ENCODE measurements around the gene CATSPER4.

The CATSPER4 gene

GRCh38 chr1:26164861-26165842 is 25.2 kb upstream of the CATSPER4 start:
- H3K4me1 ChIP-seq (ENCODE audit: control insufficient read depth in 2 of 2, insufficient read depth in 1 of 2, low read depth in 1 of 2, low read length in 2 of 2): peaks cover 27 to 41% of the 10 kb centered on the region in 2 donors
- no peak for DNase-seq (ENCODE audit: low spot score)
- H3K9me3 ChIP-seq (replicated peaks in 1 of 2; ENCODE audit: control insufficient read depth in 2 of 2, insufficient read depth in 1 of 2, low read depth in 1 of 2, low read length in 2 of 2): no peaks in the 10 kb centered on the region
- H2AFZ ChIP-seq (ENCODE audit: low read length): peak overlapping the region; percentile 95
- H3K27ac ChIP-seq (replicated peaks; ENCODE audit: low read length): peak overlapping the region; percentile 86
- peak overlapping the region; percentile 96 for H2BK5ac ChIP-seq (ENCODE audit: low read length)
- H3K23ac ChIP-seq (ENCODE audit: low read depth, low read length, poor library complexity): peak overlapping the region; percentile 62
- H3K18ac ChIP-seq (ENCODE audit: low read length): peak overlapping the region; percentile 89
- peak overlapping the region; percentile 97 for H2BK15ac ChIP-seq (ENCODE audit: low read length)
- H3K4ac ChIP-seq (ENCODE audit: low read length): no peak overlapping the region
- no CpG with 5 or more reads among the region's 19 CpGs for WGBS, 2 donors (ENCODE audit: extremely low coverage in 2 of 2, insufficient read length in 2 of 2, insufficient replicate concordance in 1 of 2)
- peaks cover 3 to 26% (median 3%) of the 10 kb centered on the region in 3 experiments for H3K27me3 ChIP-seq (ENCODE audit: control insufficient read depth in 3 of 3, insufficient read depth in 3 of 3, low read depth in 1 of 3, low read length in 3 of 3)
- peak overlapping the region; percentile 16 for H2BK12ac ChIP-seq (ENCODE audit: low read length)
- H3K4me2 ChIP-seq (ENCODE audit: insufficient read depth, low read length, poor library complexity, severe bottlenecking): peak overlapping the region; percentile 65
- H3K79me1 ChIP-seq (ENCODE audit: low read depth, low read length): peaks cover 3% of the 10 kb centered on the region
- peak overlapping the region in 1 of 2 donors; percentile 71 for H3K4me3 ChIP-seq (ENCODE audit: low read length in 2 of 2)
- no peak overlapping the region for H4K8ac ChIP-seq (ENCODE audit: low read depth, low read length)
- peak overlapping the region; percentile 70 for H2BK120ac ChIP-seq (ENCODE audit: low read depth, low read length)
- peak overlapping the region; percentile 96 for H2AK5ac ChIP-seq (ENCODE audit: low read depth, low read length)
- no peaks in the 10 kb centered on the region for H3K36me3 ChIP-seq (replicated peaks in 1 of 2; ENCODE audit: control insufficient read depth in 2 of 2, insufficient read depth in 2 of 2, low read length in 2 of 2)
- H3K9ac ChIP-seq (ENCODE audit: low read depth, low read length, poor library complexity): no peak overlapping the region
- peak overlapping the region; percentile 69 for H4K91ac ChIP-seq (ENCODE audit: low read depth, low read length, poor library complexity)
- H3K14ac ChIP-seq (ENCODE audit: low read length): peak overlapping the region; percentile 50

- Histone ChIP-seq H2BK5ac (ENCODE audit: low read length) (no peak overlapping the region), H3K4me3 (ENCODE audit: low read length in 2 of 2) (no peak overlapping the region), H2BK12ac (ENCODE audit: low read length) (no peak overlapping the region), H3K4ac (ENCODE audit: low read length) (no peak overlapping the region), H3K14ac (ENCODE audit: low read length) (no peak overlapping the region), H3K79me1 (ENCODE audit: low read depth, low read length) (peaks cover 8% of the 10 kb centered on the region), H3K18ac (ENCODE audit: low read length) (no peak overlapping the region), H3K9me3 (replicated peaks in 1 of 2; ENCODE audit: control insufficient read depth in 2 of 2, insufficient read depth in 1 of 2, low read depth in 1 of 2, low read length in 2 of 2) (no peaks in the 10 kb centered on the region), H3K4me2 (ENCODE audit: insufficient read depth, low read length, poor library complexity, severe bottlenecking) (no peak overlapping the region), H2BK120ac (ENCODE audit: low read depth, low read length) (no peak overlapping the region), H3K27me3 (ENCODE audit: control insufficient read depth in 3 of 3, insufficient read depth in 3 of 3, low read depth in 1 of 3, low read length in 3 of 3) (peaks cover 3 to 19% (median 3%) of the 10 kb centered on the region in 3 experiments), H2AK5ac (ENCODE audit: low read depth, low read length) (peak overlapping the region; percentile 66), H4K8ac (ENCODE audit: low read depth, low read length) (no peak overlapping the region), H3K27ac (replicated peaks; ENCODE audit: low read length) (no peak overlapping the region), H3K36me3 (replicated peaks in 1 of 2; ENCODE audit: control insufficient read depth in 2 of 2, insufficient read depth in 2 of 2, low read length in 2 of 2) (peaks cover 7 to 8% of the 10 kb centered on the region in 2 donors), H2BK15ac (ENCODE audit: low read length) (peak overlapping the region; percentile 90), H2AFZ (ENCODE audit: low read length) (no peak overlapping the region), H3K23ac (ENCODE audit: low read depth, low read length, poor library complexity) (no peak overlapping the region), H3K9ac (ENCODE audit: low read depth, low read length, poor library complexity) (no peak overlapping the region), H3K4me1 (ENCODE audit: control insufficient read depth in 2 of 2, insufficient read depth in 1 of 2, low read depth in 1 of 2, low read length in 2 of 2) (peaks cover 28 to 49% of the 10 kb centered on the region in 2 donors), H4K91ac (ENCODE audit: low read depth, low read length, poor library complexity) (no peak overlapping the region)
- DNase-seq (ENCODE audit: low spot score): no peak
- no CpG with 5 or more reads among the region's 4 CpGs for WGBS, 2 donors (ENCODE audit: extremely low coverage in 2 of 2, insufficient read length in 2 of 2, insufficient replicate concordance in 1 of 2)
Observed at GRCh38 chr1:26166719-26167281, 23.6 kb upstream of the CATSPER4 start.

GRCh38 chr1:26168410-26169197 is 21.8 kb upstream of the CATSPER4 start, which contains the start of gene C1orf232:
TSS of gene C1orf232 (minus strand) at chr1:26168963. CDS start at chr1:26168499, 464 bp downstream.
- DNase-seq (ENCODE audit: low spot score): no peak
- Histone ChIP-seq H3K4ac (ENCODE audit: low read length) (peak within 1 kb of the TSS; percentile 53), H3K14ac (ENCODE audit: low read length) (peak within 1 kb of the TSS; percentile 98), H2BK15ac (ENCODE audit: low read length) (peak within 1 kb of the TSS; percentile 96), H3K27ac (replicated peaks; ENCODE audit: low read length) (peak within 1 kb of the TSS; percentile 53), H3K9ac (ENCODE audit: low read depth, low read length, poor library complexity) (peak within 1 kb of the TSS; percentile 82), H2BK120ac (ENCODE audit: low read depth, low read length) (peak within 1 kb of the TSS; percentile 21), H2AFZ (ENCODE audit: low read length) (peak within 1 kb of the TSS; percentile 97), H2BK5ac (ENCODE audit: low read length) (peak within 1 kb of the TSS; percentile 99), H3K4me2 (ENCODE audit: insufficient read depth, low read length, poor library complexity, severe bottlenecking) (peak within 1 kb of the TSS; percentile 98), H3K9me3 (replicated peaks in 1 of 2; ENCODE audit: control insufficient read depth in 2 of 2, insufficient read depth in 1 of 2, low read depth in 1 of 2, low read length in 2 of 2) (no peaks in the 10 kb centered on the region), H3K4me1 (ENCODE audit: control insufficient read depth in 2 of 2, insufficient read depth in 1 of 2, low read depth in 1 of 2, low read length in 2 of 2) (peaks cover 28 to 48% of the 10 kb centered on the region in 2 donors), H4K91ac (ENCODE audit: low read depth, low read length, poor library complexity) (peak within 1 kb of the TSS; percentile 92), H3K23ac (ENCODE audit: low read depth, low read length, poor library complexity) (peak within 1 kb of the TSS; percentile 98), H3K4me3 (ENCODE audit: low read length in 2 of 2) (peak within 1 kb of the TSS; percentile 70 to 87), H2BK12ac (ENCODE audit: low read length) (peak within 1 kb of the TSS; percentile 90), H2AK5ac (ENCODE audit: low read depth, low read length) (peak within 1 kb of the TSS; percentile 99), H3K27me3 (ENCODE audit: control insufficient read depth in 3 of 3, insufficient read depth in 3 of 3, low read depth in 1 of 3, low read length in 3 of 3) (peaks cover 0 to 5% (median 3%) of the 10 kb centered on the region in 3 experiments), H3K36me3 (replicated peaks in 1 of 2; ENCODE audit: control insufficient read depth in 2 of 2, insufficient read depth in 2 of 2, low read length in 2 of 2) (peaks cover 7 to 11% of the 10 kb centered on the region in 2 donors), H3K18ac (ENCODE audit: low read length) (peak within 1 kb of the TSS; percentile 95), H4K8ac (ENCODE audit: low read depth, low read length) (no peak within 1 kb of the TSS), H3K79me1 (ENCODE audit: low read depth, low read length) (peaks cover 8% of the 10 kb centered on the region)
- no CpG with 5 or more reads among the region's 5 CpGs for WGBS, 2 donors (ENCODE audit: extremely low coverage in 2 of 2, insufficient read length in 2 of 2, insufficient replicate concordance in 1 of 2)
